HepG2 (cell line): ENCODE measurements around the gene HSP90AB1. TPM values are rescaled to one million over a fixed set of nuclear protein-coding genes. Genes with fewer than 3 reads are reported as not detected.

Source experiments
- ATF1 ChIP-seq: IDR thresholded peaks from 2 replicates; pipeline ENCODE4 v1.6.1; 2016; ENCODE audit warnings: mild to moderate bottlenecking, control low read depth
- BATF2 ChIP-seq: sonication (generic); formaldehyde crosslinking; IDR thresholded peaks from 2 replicates; pipeline ENCODE4 v1.8.0; 2022; ENCODE audit warnings: mild to moderate bottlenecking, missing genetic modification reagents, moderate library complexity
- CENPX ChIP-seq: sonication (generic); formaldehyde crosslinking; IDR thresholded peaks from 2 replicates; pipeline ENCODE4 v1.9.0; 2021; ENCODE audit warnings: mild to moderate bottlenecking, missing genetic modification reagents, moderate library complexity
- GZF1 ChIP-seq: sonication (generic); formaldehyde crosslinking; IDR thresholded peaks from 2 replicates; pipeline ENCODE4 v1.5.1; 2020; ENCODE audit warnings: mild to moderate bottlenecking, missing genetic modification reagents
- HNF4A ChIP-seq: sonication (generic); formaldehyde crosslinking; IDR thresholded peaks from 2 replicates; pipeline ENCODE4 v1.4.0; 2020; ENCODE audit warnings: missing genetic modification reagents
- HNRNPK ChIP-seq: fragments of 200-400 bp; formaldehyde crosslinking; IDR thresholded peaks from 2 replicates; pipeline ENCODE4 v1.6.1; 2018; ENCODE audit warnings: low read length, low read depth, moderate library complexity, mild to moderate bottlenecking; ENCODE audit not compliant: poor library complexity, severe bottlenecking
- KDM3A ChIP-seq: IDR thresholded peaks from 2 replicates; pipeline ENCODE4 v1.6.1; 2018; ENCODE audit warnings: low read depth, missing compliant biosample characterization
- MLLT10 ChIP-seq: sonication (generic); formaldehyde crosslinking; IDR thresholded peaks from 2 replicates; pipeline ENCODE4 v1.4.0; 2020; ENCODE audit warnings: missing genetic modification reagents
- MXD3 ChIP-seq: IDR thresholded peaks from 2 replicates; pipeline ENCODE4 v1.6.1; 2016; ENCODE audit warnings: mild to moderate bottlenecking, missing biosample characterization, missing genetic modification reagents
- PCBP1 ChIP-seq: fragments of 200-400 bp; formaldehyde crosslinking; IDR thresholded peaks from 2 replicates; pipeline ENCODE4 v1.6.1; 2017; ENCODE audit warnings: mild to moderate bottlenecking, low read depth, low read length, borderline replicate concordance
- SSRP1 ChIP-seq: IDR thresholded peaks from 2 replicates; pipeline ENCODE4 v1.6.1; 2016; ENCODE audit warnings: control low read depth
- ZBTB40 ChIP-seq, 2 experiments: fragments of 450-650 bp in 1 of 2; sonication (generic) in 1 of 2; formaldehyde crosslinking in 1 of 2; IDR thresholded peaks; 2 replicates each; pipeline versions ENCODE4 v1.6.1 to v1.8.0; 2016 to 2022; ENCODE audit warnings: antibody characterized with exemption in 1 of 2, mild to moderate bottlenecking in 1 of 2, missing genetic modification reagents in 1 of 2
- ZNF20 ChIP-seq: sonication (generic); formaldehyde crosslinking; IDR thresholded peaks from 2 replicates; pipeline ENCODE4 v1.4.0; 2020; ENCODE audit warnings: mild to moderate bottlenecking, moderate library complexity, missing genetic modification reagents
- ZNF260 ChIP-seq: sonication (generic); formaldehyde crosslinking; IDR thresholded peaks from 2 replicates; pipeline ENCODE4 v1.4.0; 2020; ENCODE audit warnings: missing genetic modification reagents, low read depth, mild to moderate bottlenecking, borderline replicate concordance
- ZNF451 ChIP-seq: sonication (generic); formaldehyde crosslinking; IDR thresholded peaks from 2 replicates; pipeline ENCODE4 v1.5.0; 2020; ENCODE audit warnings: mild to moderate bottlenecking, missing genetic modification reagents
- ZNF563 ChIP-seq: sonication (generic); formaldehyde crosslinking; IDR thresholded peaks from 2 replicates; pipeline ENCODE4 v1.8.0; 2022; ENCODE audit warnings: mild to moderate bottlenecking, moderate library complexity, missing genetic modification reagents
- ZNF747 ChIP-seq: sonication (generic); formaldehyde crosslinking; IDR thresholded peaks from 2 replicates; pipeline ENCODE4 v1.8.1; 2023; ENCODE audit warnings: missing genetic modification reagents, mild to moderate bottlenecking, borderline replicate concordance
- polyA plus RNA-seq, 8 experiments: library from polyadenylated mRNA; depleted of rRNA in 3 of 8; stranded (reverse) in 7 of 8; unstranded in 1 of 8; fragments of >200 nt; fragmentation: Illumina TruSeq in 4 of 8; extraction: Trizol in 4 of 8; gene quantifications; 2 replicates each; pipeline versions ENCODE4 v1.2.1 to v1.2.3, GENCODE V29; 2011 to 2016; ENCODE audit warnings: low read depth in 4 of 8, missing spikeins in 1 of 8, mixed read lengths in 1 of 8; ENCODE audit not compliant: insufficient read depth in 1 of 8
- total RNA-seq, 5 experiments: library from RNA; depleted of rRNA; stranded (reverse); fragments of >200 nt; fragmentation: Illumina TruSeq; extraction: Trizol; gene quantifications; 2 replicates each; pipeline ENCODE4 v1.2.3, GENCODE V29; 2016; ENCODE audit warnings: low read depth in 1 of 5

Gene HSP90AB1
- total and polyA plus RNA-seq, 2 of the 13 experiments (the other 11 are each of a cell fraction or from before 2014, with no cell fraction given) = 1,325 to 1,472 TPM

GRCh38 chr6:44275749-44276648, 29.1 kb downstream of the HSP90AB1 start (continued):
- TF ChIP-seq ZBTB40 (IDR thresholded peaks at IDR 0.05) = no peak
- TF ChIP-seq ZBTB40 (CRISPR knock-in tag; IDR thresholded peaks at IDR 0.05) = no peak
- no peak for TF ChIP-seq ATF1
- TF ChIP-seq ZNF20 (CRISPR knock-in tag) = no peak
- TF ChIP-seq ZNF451 = no peak
- TF ChIP-seq MXD3 (CRISPR knock-in tag) = 0 out of 2 replicates have a peak, but pooled peaks have one; percentile 40
- TF ChIP-seq KDM3A (CRISPR knock-in tag) = 0 out of 2 replicates have a peak, but pooled peaks have one; percentile 37
- TF ChIP-seq CENPX (CRISPR knock-in tag) = no peak
- TF ChIP-seq ZNF563 = peak; percentile 85; the same call in 1 of the 2 replicates
- peak; percentile 53; the same call in 1 of the 2 replicates for TF ChIP-seq GZF1 (CRISPR knock-in tag)
- TF ChIP-seq HNF4A = 0 out of 2 replicates have a peak, but pooled peaks have one; percentile 4
- no peak for TF ChIP-seq SSRP1
- TF ChIP-seq HNRNPK = no peak
- TF ChIP-seq BATF2 (CRISPR knock-in tag) = peak; percentile 73
- TF ChIP-seq MLLT10 (CRISPR knock-in tag) = no peak
- no peak for TF ChIP-seq ZNF260 (CRISPR knock-in tag)
- TF ChIP-seq ZNF747 (CRISPR knock-in tag) = no peak
- TF ChIP-seq PCBP1 = no peak
